SH-SY5Y (cell line): ENCODE measurements around the gene CAMKK2.

Experiments used
- GATA2 ChIP-seq: IDR thresholded peaks from 2 replicates; pipeline ENCODE4 v1.6.1; 2011; ENCODE audit warnings: mild to moderate bottlenecking, low read depth, low read length
- GATA3 ChIP-seq: IDR thresholded peaks from 2 replicates; pipeline ENCODE4 v1.6.1; 2011; ENCODE audit warnings: low read depth, mild to moderate bottlenecking, low read length, moderate library complexity

DNA sequence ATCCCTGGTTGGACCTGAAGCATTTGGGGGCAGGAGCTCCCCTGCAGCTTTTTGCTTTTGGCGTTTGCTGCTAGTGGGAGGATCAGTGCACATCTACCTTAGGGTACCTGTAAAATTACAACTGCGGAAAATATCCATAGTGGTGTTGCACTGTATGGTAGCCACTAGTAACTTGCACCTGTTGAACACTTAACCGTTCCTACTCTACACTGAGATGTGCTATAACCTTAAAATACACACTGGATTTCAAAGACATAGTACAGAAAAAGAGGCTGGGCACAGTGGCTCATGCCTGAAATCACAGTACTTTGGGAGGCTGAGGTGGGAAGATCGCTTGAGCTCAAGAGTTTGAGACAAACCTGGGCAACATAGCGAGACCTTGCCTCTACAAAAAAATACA, 83.6 kb downstream of the CAMKK2 start:
- TF ChIP-seq GATA3, result no peak
- TF ChIP-seq GATA2, result no peak
